ENCODE results near the gene SORCS2. TPM values are rescaled to one million over a fixed set of nuclear protein-coding genes. Genes with fewer than 3 reads are reported as not detected.

SORCS2 gene
- total RNA-seq, 3 donors from 2014 or later: 0.66 to 1.3 (median 0.80) TPM

DNA sequence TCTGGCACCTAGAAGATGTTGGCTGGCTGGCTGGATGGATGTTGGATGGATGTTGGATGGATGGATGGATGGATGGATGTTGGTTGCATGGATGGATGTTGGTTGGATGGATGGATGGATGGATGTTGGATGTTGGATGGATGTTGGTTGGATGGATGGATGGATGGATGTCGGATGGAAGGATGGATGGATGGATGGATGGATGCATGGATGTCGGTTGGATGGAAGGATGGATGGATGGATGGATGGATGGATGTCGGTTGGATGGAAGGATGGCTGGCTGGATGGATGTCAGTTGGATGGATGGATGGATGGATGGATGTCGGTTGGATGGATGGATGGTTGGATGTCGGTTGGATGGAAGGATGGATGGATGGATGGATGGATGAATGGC lies 145.7 kb downstream of the SORCS2 start:
- peaks cover 0 to 2% of the 10 kb centered on the region in 2 donors for H3K9me3 ChIP-seq
- no peaks in the 10 kb centered on the region for H3K27me3 ChIP-seq
- H3K27ac ChIP-seq: no peak overlapping the region
- intact Hi-C loops (cut with DNase I; ENCODE audit: low total_unique reads): no loop called here
- TF ChIP-seq POLR2A (IDR thresholded peaks at IDR 0.05) (no peak), POLR2AphosphoS5 (IDR thresholded peaks at IDR 0.05) (no peak)
- TF ChIP-seq, protein P1, sequence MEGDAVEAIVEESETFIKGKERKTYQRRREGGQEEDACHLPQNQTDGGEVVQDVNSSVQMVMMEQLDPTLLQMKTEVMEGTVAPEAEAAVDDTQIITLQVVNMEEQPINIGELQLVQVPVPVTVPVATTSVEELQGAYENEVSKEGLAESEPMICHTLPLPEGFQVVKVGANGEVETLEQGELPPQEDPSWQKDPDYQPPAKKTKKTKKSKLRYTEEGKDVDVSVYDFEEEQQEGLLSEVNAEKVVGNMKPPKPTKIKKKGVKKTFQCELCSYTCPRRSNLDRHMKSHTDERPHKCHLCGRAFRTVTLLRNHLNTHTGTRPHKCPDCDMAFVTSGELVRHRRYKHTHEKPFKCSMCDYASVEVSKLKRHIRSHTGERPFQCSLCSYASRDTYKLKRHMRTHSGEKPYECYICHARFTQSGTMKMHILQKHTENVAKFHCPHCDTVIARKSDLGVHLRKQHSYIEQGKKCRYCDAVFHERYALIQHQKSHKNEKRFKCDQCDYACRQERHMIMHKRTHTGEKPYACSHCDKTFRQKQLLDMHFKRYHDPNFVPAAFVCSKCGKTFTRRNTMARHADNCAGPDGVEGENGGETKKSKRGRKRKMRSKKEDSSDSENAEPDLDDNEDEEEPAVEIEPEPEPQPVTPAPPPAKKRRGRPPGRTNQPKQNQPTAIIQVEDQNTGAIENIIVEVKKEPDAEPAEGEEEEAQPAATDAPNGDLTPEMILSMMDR (IDR thresholded peaks at IDR 0.05): no peak
- H3K36me3 ChIP-seq: no peaks in the 10 kb centered on the region
- no peak overlapping the region for H3K4me3 ChIP-seq
- H3K4me1 ChIP-seq: no peaks in the 10 kb centered on the region
- no peak for DNase-seq (ENCODE audit: low spot score in 2 of 2)

DNA sequence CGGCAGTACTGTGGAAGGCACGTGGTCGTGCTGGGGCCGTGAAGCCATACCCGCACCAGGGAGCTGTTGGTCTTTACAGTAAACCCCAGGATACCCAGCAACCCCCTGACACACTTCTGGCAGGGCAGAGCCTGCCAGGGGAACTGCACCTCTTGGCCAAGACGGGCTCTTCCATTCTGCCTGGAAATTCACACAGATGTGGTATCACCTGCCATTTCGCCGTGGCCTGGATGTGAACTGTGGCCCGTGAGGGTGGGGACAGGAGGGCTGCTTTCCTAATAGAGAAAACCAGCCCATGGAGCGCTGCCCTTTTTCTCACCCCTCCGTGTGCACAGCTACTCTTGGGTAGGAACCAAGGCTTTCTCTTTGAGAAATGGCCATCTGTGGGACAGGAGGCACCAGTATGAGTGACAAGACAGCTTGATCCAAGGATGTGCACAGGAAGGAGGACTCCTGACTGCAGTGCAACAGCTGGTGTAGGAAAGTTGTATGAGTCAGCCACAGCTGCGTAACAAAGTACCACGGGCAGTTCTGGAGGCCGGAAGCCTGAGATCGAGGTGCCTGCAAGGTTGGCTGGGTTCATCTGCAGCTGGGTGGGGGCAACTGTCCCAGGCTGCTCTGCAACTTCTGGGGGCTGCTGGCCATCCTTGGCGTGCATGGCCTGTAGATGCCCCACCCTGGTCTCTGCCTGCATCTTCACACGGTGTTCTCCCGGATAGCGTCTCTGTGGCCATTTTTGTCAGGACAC lies 146.7 kb downstream of the SORCS2 start:
- H3K36me3 ChIP-seq: no peaks in the 10 kb centered on the region
- no peaks in the 10 kb centered on the region for H3K27me3 ChIP-seq
- no peak overlapping the region for H3K4me3 ChIP-seq
- intact Hi-C loops (cut with DNase I; ENCODE audit: low total_unique reads): no loop called here
- TF ChIP-seq, protein P1 (IDR thresholded peaks at IDR 0.05): no peak
- TF ChIP-seq POLR2AphosphoS5 (IDR thresholded peaks at IDR 0.05) (no peak), POLR2A (IDR thresholded peaks at IDR 0.05) (no peak)
- peaks cover 0 to 2% of the 10 kb centered on the region in 2 donors for H3K9me3 ChIP-seq
- DNase-seq (ENCODE audit: low spot score in 2 of 2): no peak
- H3K4me1 ChIP-seq: no peaks in the 10 kb centered on the region
- no peak overlapping the region for H3K27ac ChIP-seq

DNA sequence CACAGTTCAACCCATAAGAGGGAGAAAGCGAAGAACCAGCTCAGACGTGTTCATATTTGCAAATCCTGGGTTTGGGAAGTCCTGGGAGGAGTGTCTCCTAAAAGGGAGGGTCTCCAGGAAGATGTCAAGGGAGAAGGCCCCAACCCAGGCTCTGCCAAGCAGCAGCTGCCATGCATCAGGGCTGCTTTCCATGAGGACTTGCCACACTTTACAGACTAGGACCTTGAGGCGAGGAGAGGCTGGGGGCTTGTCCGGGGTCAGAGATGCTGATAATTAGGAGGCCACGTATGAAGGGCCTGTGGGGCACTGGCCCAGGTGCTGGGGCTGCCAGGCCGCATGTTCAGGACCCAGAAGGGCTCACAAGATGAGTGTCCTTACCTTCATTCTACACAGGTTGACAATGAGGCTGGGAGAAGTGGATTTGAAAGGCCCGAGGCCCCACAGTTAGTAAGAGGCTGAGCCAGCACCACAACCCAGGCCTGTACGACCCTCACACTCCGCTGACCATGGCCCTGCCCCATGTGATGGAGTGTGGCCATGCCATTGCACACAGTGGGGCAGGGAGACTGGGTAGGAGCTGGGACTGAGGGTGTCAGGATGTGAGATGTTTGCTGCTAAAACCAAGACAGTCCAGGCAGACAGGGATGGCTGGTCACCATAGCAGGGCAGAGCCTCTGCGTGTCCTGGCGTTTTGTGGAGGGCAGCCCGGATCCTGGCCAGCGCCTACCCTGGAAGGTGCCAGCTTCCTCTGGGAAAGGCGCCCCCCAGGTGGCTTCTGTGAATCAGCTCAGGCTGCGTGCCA lies 147.6 kb downstream of the SORCS2 start:
- Histone ChIP-seq H3K27me3 (no peaks in the 10 kb centered on the region), H3K4me1 (no peaks in the 10 kb centered on the region), H3K9me3 (peaks cover 0 to 2% of the 10 kb centered on the region in 2 donors), H3K4me3 (no peak overlapping the region), H3K27ac (no peak overlapping the region), H3K36me3 (no peaks in the 10 kb centered on the region)
- intact Hi-C loops (cut with DNase I; ENCODE audit: low total_unique reads): no loop called here
- no peak for TF ChIP-seq POLR2AphosphoS5 (IDR thresholded peaks at IDR 0.05)
- TF ChIP-seq, protein P1 (IDR thresholded peaks at IDR 0.05): no peak
- no peak for TF ChIP-seq POLR2A (IDR thresholded peaks at IDR 0.05)
- DNase-seq (ENCODE audit: low spot score in 2 of 2): no peak

DNA sequence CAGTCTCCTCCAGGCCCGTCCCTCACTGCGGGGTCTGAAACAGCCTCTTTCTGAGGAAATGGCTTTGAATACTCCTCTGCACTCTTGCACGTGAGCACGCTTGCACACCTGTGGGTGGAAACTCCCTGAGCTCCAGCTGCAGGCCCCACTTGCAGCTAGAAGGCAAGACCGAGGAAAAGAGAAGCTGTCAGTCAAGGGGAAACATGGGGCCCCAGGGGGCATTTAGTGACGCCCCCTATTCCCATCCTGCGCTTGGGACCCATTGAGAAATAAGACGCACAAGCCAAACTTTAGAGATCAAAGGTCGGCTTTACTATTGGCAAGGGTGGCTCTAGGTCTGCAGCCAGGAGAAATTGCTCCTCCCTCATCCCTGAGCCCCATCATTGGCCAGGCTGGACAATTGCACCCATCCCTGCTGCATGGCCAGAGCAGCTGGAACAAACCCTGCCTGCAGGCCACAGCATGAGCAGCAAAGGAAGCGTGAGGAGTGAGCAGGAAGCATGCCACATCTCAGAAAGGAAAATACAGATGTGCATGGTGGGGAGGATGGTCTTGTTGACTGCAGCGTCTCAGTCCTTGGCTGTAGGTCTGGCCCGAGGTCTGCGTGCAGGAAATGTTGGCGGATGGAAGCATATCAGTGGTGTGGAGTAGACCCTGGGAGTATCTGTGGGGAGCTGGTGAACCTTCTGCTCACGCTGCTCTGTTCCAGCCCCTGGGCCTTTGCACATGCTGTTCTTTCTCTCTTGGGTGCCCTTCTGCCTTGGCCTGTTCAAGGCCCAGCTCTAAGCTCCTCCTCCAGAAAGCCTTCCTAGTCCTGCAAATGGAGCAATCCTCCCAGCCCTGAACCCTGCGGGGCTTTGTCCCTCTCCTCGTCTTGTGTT lies 148.5 kb downstream of the SORCS2 start:
- intact Hi-C loops (cut with DNase I; ENCODE audit: low total_unique reads): no loop called here
- H3K27ac ChIP-seq: no peak overlapping the region
- TF ChIP-seq, protein P1 (IDR thresholded peaks at IDR 0.05): no peak
- no peak for TF ChIP-seq POLR2AphosphoS5 (IDR thresholded peaks at IDR 0.05)
- TF ChIP-seq POLR2A (IDR thresholded peaks at IDR 0.05): no peak
- H3K4me3 ChIP-seq: no peak overlapping the region
- DNase-seq (ENCODE audit: low spot score in 2 of 2): no peak
- peaks cover 0 to 2% of the 10 kb centered on the region in 2 donors for H3K9me3 ChIP-seq
- H3K36me3 ChIP-seq: no peaks in the 10 kb centered on the region
- H3K4me1 ChIP-seq: no peaks in the 10 kb centered on the region
- no peaks in the 10 kb centered on the region for H3K27me3 ChIP-seq

Data from breast epithelium (tissue), 4 donors.